Fibroblast of the aortic adventitia (primary cell): ENCODE results near the gene ERICH2. TPM values are rescaled to one million over a fixed set of nuclear protein-coding genes. Genes with fewer than 3 reads are reported as not detected.

Experiments
- DNase-seq: peaks from one replicate; pipeline ENCODE4 v3.0.0-alpha.2; 2010; ENCODE audit warnings: low read depth
- H3K4me3 ChIP-seq: 2 replicates; pipeline ENCODE4 v1.5.1; 2011; ENCODE audit warnings: low read depth, mild to moderate bottlenecking, control low read depth, low read length, moderate library complexity
- total RNA-seq: library from RNA; depleted of rRNA; stranded (reverse); fragments of >200 nt; gene quantifications from 2 replicates; pipeline ENCODE4 v1.2.3, GENCODE V29; 2012; ENCODE audit warnings: low replicate concordance
- TF ChIP-seq, protein P1 (sequence below): IDR thresholded peaks from 2 replicates; pipeline ENCODE4 v1.5.1; 2011; ENCODE audit warnings: mild to moderate bottlenecking, low read length, control low read depth, inconsistent platforms; ENCODE audit not compliant: insufficient read depth

ERICH2 gene
- total RNA-seq, 1 donor = not detected

- H3K4me3 ChIP-seq = no peak overlapping the region
- no peak for DNase-seq
- TF ChIP-seq, protein P1, sequence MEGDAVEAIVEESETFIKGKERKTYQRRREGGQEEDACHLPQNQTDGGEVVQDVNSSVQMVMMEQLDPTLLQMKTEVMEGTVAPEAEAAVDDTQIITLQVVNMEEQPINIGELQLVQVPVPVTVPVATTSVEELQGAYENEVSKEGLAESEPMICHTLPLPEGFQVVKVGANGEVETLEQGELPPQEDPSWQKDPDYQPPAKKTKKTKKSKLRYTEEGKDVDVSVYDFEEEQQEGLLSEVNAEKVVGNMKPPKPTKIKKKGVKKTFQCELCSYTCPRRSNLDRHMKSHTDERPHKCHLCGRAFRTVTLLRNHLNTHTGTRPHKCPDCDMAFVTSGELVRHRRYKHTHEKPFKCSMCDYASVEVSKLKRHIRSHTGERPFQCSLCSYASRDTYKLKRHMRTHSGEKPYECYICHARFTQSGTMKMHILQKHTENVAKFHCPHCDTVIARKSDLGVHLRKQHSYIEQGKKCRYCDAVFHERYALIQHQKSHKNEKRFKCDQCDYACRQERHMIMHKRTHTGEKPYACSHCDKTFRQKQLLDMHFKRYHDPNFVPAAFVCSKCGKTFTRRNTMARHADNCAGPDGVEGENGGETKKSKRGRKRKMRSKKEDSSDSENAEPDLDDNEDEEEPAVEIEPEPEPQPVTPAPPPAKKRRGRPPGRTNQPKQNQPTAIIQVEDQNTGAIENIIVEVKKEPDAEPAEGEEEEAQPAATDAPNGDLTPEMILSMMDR = no peak
Observed at GRCh38 chr2:170772295-170772694, 2.1 kb downstream of the ERICH2 start.

DNA sequence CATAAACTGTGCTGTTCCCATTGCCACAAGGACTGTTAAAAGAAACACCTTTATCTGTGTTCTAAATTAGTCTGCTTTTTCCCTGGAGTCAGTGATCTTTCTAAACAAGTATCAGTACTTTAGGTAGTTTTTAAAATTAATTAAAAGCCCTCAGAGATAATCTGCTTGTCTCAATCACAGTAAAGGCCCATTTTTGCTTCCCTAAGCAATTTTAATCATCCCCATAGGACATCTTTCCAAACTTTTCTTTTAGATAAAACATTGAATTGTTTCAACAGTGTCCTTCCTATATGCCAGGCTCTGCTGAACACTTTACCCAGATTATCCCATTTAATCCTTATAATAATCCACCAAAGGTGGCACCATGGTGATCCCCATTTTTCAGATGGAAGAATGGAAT, 3.9 kb downstream of the ERICH2 start:
- no peak overlapping the region for H3K4me3 ChIP-seq
- no peak for DNase-seq
- TF ChIP-seq, protein P1 = no peak

- no peak overlapping the region for H3K4me3 ChIP-seq
- DNase-seq = no peak
- TF ChIP-seq, protein P1 = no peak
Observed at GRCh38 chr2:170778900-170779299, 8.7 kb downstream of the ERICH2 start.

DNA sequence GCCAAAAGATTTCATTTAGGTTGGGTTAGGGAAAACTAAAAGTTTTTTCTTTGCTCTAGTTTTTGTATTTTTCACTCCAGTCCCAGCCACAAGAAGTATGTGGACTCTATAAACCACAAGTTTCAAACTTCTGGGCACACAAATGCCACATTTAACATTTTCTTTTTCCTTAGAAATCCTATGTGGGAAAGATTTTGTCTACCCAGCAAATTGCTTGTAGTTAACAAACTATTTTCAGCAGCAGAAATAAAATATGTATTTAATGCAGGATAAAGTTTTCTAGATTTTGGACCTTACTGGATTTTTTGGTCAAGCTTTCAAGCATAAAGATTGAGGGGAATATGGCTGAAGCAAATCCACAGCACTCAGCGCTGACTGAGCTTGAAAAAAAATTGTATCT, 9.1 kb downstream of the ERICH2 start:
- no peak for DNase-seq
- TF ChIP-seq, protein P1 = no peak
- H3K4me3 ChIP-seq = no peak overlapping the region

DNA sequence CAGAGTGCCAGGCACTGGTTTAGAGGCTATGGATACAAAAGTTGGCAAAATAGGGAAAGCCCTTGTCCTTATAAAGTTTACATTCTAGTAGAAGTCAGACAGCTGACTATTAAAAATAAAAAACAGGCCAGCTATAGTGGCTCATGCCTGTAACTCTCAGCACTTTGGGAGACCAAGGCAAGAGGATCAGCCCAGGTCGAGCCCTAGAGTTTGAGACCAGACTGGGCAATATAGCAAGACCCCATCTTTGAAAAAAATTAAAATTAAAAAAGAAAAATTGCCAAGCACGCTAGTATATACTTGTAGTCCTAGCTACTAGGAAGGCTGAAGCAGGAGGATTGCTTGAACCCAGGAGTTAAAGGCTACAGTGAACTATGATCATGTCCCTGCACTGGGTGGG, 12.5 kb downstream of the ERICH2 start:
- TF ChIP-seq, protein P1 = no peak
- H3K4me3 ChIP-seq = no peak overlapping the region
- no peak for DNase-seq

DNA sequence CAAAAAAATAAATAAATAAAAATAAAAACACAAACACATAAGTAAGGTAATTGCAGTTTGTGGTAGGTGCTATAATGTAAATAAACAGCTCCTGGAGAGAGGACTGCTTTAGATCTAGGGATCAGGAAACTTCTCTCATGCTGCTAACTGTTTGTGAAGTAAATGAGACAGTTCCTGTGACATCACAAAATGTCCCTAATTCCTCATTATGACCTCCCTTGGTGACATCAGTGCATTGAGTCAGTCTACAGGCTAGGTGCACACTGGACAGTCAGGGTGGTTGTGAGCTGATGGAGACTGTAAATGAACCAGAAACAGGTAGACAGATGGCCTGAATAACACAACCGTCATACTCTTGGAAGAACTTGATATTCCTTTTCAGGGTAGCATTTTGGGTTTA, 13.4 kb downstream of the ERICH2 start:
- DNase-seq = no peak
- TF ChIP-seq, protein P1 = no peak
- no peak overlapping the region for H3K4me3 ChIP-seq

DNA sequence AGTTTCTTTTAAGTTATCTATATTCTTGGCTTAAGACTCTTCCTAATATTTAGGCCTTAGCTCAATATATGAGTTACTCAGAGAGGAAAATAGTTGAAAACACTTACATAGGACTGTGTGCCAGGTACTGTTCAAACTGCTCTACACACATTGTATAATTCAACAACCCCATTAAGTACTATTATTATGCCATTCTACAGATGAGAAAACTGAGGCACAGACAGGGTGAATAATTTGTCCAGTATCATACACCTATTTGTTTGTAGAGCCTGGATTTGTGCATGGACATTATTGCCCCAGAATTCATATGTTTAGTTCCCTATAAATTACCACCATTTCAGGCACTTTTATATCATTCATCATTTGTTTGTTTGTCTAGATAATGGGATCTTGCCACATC, 28.8 kb downstream of the ERICH2 start:
- no peak overlapping the region for H3K4me3 ChIP-seq
- TF ChIP-seq, protein P1 = no peak
- no peak for DNase-seq
